Hematopoietic multipotent progenitor cell treated with erythropoietin and hydrocortisone succinate and interleukin-3 and kit ligand, for 4 days (in vitro differentiated cells): ENCODE data around the gene MMP17.
A peak's percentile ranks its signal among the peaks of the same experiment; 100 is the strongest.
"Not testable (repeated sequence)": the region's sequence is repeated elsewhere in the genome, so short reads cannot be mapped to it uniquely, and the experiment has no call there.

Experiments used
- DNase-seq: peaks from one replicate; pipeline ENCODE4 v3.0.0-alpha.2; 2015

Gene MMP17

GRCh38 chr12:131867471-131867870 lies 39.3 kb downstream of the MMP17 start:
- DNase-seq, result no peak

DNA sequence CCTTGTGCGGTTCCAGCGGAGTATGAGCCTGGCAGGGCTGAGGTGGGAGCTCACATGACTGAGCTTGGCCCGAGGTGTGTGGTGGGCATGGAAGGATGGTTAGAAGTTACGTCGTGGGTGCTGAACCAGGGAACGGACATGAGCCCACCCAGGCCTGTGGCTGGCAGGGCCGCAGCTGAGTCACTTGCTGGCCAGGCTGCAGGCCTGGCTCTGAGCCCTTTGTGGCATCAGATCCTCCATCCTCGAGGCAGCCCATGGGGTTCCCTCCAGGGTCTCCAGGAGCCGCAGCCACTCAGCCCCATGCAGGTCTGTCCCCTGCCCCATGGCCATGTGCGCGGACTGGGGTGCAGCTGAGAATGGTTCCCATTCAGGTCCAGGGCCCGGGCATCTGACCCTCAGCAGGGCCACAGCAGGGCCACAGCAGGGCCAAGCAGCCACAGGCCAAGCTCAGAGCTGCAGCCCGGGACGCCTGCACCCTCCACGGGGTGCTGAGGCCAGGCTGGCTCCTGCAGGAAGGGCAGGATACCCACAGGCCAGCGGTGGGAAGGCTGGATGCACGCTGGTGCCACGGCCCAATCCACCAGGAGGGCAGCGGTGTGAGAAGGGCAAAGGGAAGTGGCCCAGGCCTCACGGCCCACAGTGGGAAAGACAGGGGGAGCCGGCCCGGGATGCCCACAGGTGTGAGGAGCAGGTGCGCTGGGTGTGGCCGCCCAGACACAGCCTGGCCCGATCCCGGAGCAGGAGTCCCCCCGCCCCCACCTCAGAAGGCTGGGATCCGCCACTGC lies 39.9 kb downstream of the MMP17 start:
- no peak for DNase-seq

DNA sequence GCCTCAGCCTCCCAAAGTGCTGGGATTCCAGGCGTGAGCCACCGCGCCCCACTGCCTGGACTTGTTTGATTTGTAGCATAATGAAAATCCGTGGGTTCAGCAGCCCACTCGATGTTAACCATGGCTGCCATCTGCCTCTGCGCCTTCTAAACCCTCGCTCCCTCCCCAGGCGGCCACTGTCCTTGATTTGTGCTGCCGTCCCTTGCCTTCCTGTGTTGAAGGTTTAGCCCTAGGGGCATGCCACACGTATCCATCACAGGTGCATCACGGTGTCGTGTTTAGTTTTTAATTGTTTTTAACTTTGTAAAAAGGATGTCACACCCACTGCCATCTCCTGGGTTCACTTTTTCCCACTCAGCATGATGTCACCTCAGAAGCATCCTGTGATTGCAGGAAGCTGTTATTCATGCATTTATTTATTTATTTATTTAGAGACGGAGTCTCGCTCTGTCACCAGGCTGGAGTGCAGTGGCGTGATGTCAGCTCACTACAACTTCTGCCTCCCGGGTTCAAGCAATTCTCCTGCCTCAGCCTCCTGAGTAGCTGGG lies 41.8 kb downstream of the MMP17 start:
- DNase-seq, result no peak

DNA sequence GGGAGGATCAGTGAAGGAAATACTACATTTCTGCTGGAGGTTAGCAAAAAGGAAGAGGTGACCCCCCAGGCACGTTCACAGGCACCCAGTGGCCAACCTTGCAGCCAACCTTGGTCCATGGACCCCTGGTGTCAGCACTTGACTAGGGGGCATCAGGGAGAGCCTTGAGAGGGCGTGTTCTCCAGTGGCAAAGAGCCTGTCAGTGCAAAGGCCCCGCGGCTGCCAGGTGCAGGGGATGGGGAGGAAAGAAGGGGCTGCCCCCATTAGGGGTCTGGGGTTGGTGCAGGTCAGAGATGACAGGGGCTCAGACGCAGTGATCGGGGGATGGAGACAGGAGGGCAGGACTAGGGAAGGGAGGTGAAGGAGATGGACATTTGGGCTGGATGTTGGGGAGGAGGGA lies 43.5 kb downstream of the MMP17 start:
- no peak for DNase-seq

DNA sequence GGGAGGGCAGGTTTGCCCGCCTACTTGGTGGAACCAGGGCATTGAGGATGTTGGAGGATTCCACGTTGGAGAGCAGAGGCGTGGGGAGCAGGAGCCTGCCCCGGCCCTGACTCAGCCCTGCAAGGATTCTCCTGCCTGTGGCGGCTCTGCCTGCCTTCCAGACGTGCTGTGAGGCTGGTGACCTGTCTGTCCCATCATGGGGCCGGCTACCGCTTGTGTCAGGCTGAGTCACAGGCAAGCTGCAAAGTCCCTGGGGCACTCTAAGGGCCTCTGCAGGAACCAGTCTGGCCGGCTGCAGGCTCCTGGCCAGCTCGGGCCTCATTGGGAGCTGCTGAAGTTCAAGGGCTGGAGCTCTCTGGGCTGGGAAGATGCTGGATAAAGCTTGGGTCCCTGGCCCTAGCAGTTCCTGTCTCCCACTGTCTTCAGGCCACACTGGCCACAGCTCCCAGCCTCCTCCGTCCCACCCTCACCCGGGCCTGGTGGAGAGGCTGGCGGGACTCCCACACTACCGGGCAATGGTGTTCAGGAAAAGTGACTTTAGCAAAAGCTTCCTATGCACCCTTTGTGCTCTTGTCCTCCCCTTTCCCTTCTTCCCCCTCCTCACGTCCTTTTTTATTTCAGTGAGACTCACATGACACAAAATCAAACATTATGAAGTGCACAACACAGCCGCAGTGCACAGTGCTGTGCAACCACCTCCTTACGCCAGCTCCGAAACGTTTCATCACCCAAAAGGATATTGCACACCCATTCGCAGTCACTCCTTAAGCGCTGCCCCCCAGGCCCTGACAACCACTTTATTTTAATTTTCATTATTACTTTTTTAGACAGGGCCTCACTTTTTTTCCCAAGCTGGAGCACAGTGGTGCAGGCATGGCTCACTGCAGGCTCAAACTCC lies 44.2 kb downstream of the MMP17 start:
- no peak for DNase-seq

DNA sequence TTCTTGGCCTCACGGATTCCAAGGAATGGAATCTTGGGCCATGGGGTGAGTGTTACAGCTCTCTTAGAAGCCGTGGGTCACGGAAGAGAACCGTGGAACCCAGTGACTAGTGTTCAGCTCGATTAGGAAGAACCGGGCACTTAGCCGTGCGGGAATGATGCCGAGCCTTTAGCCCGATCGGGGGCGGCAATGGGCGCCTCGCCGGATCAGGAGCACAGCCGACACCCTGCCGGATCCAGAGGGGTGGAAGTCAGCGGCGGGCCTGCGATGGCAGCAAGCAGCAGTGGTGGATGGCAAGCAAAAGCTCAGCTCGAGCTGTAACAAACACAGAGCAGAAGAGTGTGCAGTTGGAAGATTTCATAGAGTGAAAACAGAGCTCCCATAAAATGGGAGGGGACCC lies 45.1 kb downstream of the MMP17 start:
- DNase-seq, result no peak

- not testable (repeated sequence) for DNase-seq
Observed at GRCh38 chr12:131874972-131875371, 46.8 kb downstream of the MMP17 start.

DNA sequence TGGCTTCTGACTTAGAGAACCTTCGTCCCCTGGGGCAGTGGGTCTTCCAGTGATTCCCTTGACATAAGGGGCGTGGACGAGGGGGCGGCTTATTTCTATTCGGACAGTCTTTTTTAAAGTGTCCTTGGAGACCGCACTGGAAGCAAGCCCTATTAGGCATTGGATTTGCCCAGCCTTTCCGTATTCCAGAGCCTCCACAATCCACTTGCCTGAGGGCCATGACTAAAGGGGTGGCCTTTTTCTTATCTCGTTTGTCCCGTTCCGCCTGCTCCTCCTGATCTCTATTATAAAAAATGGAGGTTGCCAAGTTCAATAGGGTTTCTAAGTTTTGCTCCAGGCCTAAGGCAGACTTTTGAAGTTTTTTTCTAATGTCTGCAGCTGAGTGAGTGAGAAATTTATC lies 49.0 kb downstream of the MMP17 start:
- DNase-seq, result not testable (repeated sequence)

- DNase-seq, result not testable (repeated sequence)
Observed at GRCh38 chr12:131878436-131878835, 50.2 kb downstream of the MMP17 start.

DNA sequence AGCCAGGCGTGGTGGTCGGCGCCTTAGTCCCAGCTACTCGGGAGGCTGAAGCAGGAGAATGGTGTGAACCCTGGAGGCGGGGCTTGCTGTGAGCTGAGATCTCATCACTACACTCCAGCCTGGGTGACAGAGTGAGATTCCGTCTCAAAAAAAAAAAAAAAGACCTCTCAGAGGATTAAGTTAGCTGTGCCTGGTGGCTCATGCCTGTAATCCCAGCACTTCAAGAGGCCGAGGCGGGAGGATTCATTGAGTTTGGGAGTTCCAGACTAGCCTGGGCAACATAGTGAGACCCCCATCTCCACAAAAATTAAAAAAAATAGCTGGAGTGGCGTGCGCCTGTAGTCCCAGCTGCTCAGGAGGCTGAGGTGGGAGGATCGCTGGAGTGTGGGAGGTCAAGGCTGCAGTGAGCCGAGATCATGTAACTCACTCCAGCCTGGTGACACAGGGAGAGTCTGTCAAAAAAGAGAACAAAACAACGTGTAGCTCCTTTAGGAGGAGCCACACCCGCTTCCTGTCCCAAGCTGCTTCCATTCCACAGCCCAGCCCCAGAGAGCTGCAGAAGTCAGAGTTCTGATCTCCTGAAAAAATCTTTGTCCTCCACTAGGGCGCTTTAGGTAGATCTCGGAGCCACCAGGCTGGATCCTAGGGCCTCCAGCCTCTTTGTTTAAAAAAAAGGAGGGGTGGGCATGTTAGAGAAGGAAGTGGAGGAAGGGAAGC lies 54.8 kb downstream of the MMP17 start:
- peak; percentile 43 for DNase-seq

DNA sequence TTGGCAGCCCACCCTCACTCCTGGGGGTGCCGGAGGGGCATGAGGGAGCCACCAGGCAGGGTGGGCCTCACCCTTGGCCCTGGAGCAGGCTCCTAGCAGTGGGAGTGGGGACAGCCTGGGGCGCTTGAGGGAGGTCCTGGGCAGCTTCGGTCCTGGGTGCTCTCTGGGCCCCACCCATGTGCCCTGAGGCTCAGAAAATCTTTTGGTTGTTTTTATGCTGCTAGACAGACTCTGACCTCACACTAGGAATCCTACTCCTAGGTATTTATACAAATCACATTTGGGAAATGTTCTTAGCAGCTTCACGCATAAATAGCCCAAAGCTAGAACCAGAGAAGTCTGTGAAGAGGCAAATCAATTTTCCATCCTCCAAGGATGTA lies 55.3 kb downstream of the MMP17 start:
- DNase-seq, result no peak

GRCh38 chr12:131885076-131885475 lies 56.9 kb downstream of the MMP17 start:
- DNase-seq, result not testable (repeated sequence)

GRCh38 chr12:131885543-131886057 lies 57.4 kb downstream of the MMP17 start:
- DNase-seq, result no peak

DNA sequence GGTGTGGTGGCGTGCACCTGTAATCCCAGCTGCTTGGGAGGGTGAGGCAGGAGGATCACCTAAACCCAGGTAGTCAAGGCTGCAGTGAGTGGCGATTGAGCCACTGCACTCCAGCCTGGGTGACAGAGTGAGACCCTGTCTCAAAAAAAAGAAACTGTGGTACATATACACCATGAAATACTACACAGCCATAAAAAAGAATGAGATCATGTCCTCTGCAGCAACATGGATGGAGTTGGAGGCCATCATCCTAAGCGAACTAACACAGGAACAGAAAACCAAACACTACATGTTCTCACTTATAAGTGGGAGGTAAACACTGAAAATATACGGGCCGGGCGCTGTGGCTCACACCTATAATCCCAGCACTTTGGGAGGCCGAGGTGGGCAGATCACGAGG lies 63.5 kb downstream of the MMP17 start:
- not testable (repeated sequence) for DNase-seq

GRCh38 chr12:131892711-131893604 lies 64.8 kb downstream of the MMP17 start:
- DNase-seq, result no peak

- DNase-seq, result no peak
Observed at GRCh38 chr12:131893605-131894312, 65.6 kb downstream of the MMP17 start.

DNA sequence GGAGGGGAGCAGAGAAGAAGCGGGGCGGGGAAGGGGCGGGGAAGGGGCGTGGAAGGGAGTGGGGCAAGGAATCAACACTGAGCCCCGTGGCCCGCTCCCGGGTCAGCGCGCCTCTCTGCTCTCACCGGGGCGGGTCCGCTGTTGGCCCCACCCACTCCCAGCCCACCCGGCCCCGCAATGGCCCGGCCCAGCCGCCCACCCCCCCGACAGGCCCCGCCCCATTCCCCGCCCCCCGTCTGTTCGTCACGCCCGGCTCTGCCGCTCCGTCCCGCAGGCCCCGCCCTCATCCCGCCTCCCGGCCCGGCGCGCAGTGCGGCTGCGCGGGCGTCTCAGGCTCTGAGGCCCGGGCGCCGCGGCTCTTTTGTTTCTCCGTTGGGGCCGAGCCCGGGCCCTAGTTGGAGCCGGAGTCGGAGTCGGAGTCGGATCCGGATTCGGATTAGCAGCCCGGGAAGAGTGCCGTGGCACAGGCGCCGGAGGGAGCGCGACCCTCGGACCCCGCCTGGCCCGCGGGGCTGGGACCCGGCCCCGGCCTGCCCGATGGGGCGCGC lies 66.2 kb downstream of the MMP17 start, which contains the start of gene ULK1:
ULK1 (plus strand) TSS at position 310 of the 548 bp plus-strand sequence. CDS start 380 bp downstream, outside the sequence.
- peak; percentile 95 for DNase-seq

DNA sequence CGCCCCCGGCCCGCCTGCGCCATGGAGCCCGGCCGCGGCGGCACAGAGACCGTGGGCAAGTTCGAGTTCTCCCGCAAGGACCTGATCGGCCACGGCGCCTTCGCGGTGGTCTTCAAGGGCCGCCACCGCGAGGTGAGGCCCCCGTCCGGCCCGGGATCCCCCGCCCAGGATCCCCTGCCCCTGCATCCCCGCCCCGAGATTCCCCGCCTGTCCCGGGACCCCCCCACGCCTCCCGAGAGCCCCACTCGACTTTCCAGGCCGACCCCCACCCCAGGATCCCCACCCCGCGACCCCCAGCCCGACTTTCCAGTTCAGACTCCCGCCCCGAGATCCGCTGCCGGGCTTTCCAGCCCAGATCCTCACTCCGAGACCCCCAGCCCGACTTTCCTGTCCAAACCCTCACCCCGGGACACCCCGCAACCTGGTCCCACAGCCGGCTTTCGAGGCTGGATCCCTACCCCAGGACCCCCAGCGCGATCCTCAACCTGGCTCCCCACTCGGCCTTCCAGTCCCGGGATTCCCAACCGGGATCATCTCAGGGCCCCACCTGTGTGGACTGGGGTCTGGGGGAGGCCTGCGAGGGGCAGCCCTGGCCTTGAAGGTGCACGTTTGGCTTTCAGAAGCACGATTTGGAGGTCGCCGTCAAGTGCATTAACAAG lies 66.9 kb downstream of the MMP17 start:
- peak; percentile 18 for DNase-seq

DNA sequence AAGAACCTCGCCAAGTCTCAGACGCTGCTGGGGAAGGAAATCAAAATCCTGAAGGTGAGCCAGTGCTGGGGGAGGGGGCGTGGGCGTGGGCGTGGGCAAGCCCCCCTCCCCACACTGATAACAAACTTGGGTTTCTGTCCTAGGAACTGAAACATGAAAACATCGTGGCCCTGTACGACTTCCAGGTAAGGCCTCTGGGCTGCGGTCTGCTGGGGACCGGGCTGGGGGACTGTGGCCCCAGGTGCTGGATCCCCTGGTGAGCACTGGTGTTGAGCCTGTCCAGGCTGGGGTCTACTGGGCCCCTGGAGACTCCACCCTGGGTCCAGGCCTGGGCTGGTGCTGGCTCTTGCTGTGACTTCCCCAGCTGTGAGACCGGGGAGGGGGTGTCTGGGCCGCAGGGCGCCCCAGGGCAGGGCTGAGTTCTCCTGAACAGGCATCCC lies 67.5 kb downstream of the MMP17 start:
- peak; percentile 25 for DNase-seq
